Liver (tissue), 9 donors: ENCODE data around the gene PPP2R5B. TPM values are rescaled to one million over a fixed set of nuclear protein-coding genes. Genes with fewer than 3 reads are reported as not detected.

Experiments
- DNase-seq: peaks from one replicate; pipeline ENCODE4 v3.0.0-alpha.2; 2017; ENCODE audit warnings: low spot score
- H3K27ac ChIP-seq, 2 donors: one replicate each; pipeline ENCODE4 v1.7.0; 2013; ENCODE audit warnings: inconsistent platforms in 2 of 2, low read length in 2 of 2, control low read depth in 1 of 2, low read depth in 1 of 2, mild to moderate bottlenecking in 1 of 2
- H3K27me3 ChIP-seq, 4 donors: one replicate each; pipeline versions ENCODE4 v1.6.1 to v1.7.0; 2013; ENCODE audit warnings: low read length in 3 of 4, inconsistent platforms in 1 of 4, mild to moderate bottlenecking in 1 of 4, moderate library complexity in 1 of 4; ENCODE audit not compliant: control insufficient read depth in 4 of 4, insufficient read depth in 4 of 4
- H3K36me3 ChIP-seq, 4 donors: one replicate each; pipeline versions ENCODE4 v1.6.1 to v1.7.0; 2013; ENCODE audit warnings: low read length in 3 of 4, mild to moderate bottlenecking in 3 of 4, low read depth in 1 of 4, moderate library complexity in 1 of 4; ENCODE audit not compliant: control insufficient read depth in 4 of 4, insufficient read depth in 3 of 4
- H3K4me1 ChIP-seq, 4 donors: one replicate each; pipeline versions ENCODE4 v1.6.1 to v1.7.0; 2013; ENCODE audit warnings: low read length in 3 of 4, mild to moderate bottlenecking in 3 of 4, moderate library complexity in 1 of 4; ENCODE audit not compliant: control insufficient read depth in 4 of 4, insufficient read depth in 4 of 4
- H3K4me3 ChIP-seq, 3 donors: one replicate each; pipeline versions ENCODE4 v1.6.1 to v1.7.0; 2013; ENCODE audit warnings: low read length in 3 of 3, control low read depth in 1 of 3, low read depth in 1 of 3, mild to moderate bottlenecking in 1 of 3
- H3K9ac ChIP-seq, 2 donors: one replicate each; pipeline ENCODE4 v1.7.0; 2013; ENCODE audit warnings: low read length in 2 of 2, mild to moderate bottlenecking in 2 of 2, moderate library complexity in 2 of 2, control low read depth in 1 of 2, low read depth in 1 of 2
- H3K9me3 ChIP-seq, 4 donors: one replicate each; pipeline versions ENCODE4 v1.6.1 to v1.7.0; 2013; ENCODE audit warnings: low read length in 3 of 4; ENCODE audit not compliant: control insufficient read depth in 4 of 4
- CTCF ChIP-seq: fragments of 150-350 bp; IDR thresholded peaks from 2 replicates; pipeline ENCODE4 v1.5.1; 2017; ENCODE audit warnings: improper control_type of control experiment, low read depth, low read length; ENCODE audit not compliant: missing input control
- FOXA1 ChIP-seq: IDR thresholded peaks from 2 replicates; pipeline ENCODE4 v1.6.1; 2016; ENCODE audit warnings: antibody characterized with exemption
- GABPA ChIP-seq, 2 donors: IDR thresholded peaks in 1 of 2; conservative IDR thresholded peaks in 1 of 2; 2 replicates each; pipeline ENCODE4 v1.6.1; 2016; ENCODE audit warnings: antibody characterized with exemption in 2 of 2, mild to moderate bottlenecking in 1 of 2, moderate library complexity in 1 of 2
- HNF4A ChIP-seq, 2 donors: conservative IDR thresholded peaks; 2 replicates each; pipeline ENCODE4 v1.6.1; 2016; ENCODE audit warnings: antibody characterized with exemption in 2 of 2, mild to moderate bottlenecking in 2 of 2
- HNF4G ChIP-seq: IDR thresholded peaks from 2 replicates; pipeline ENCODE4 v1.6.1; 2016; ENCODE audit warnings: antibody characterized with exemption
- JUND ChIP-seq, 2 donors: IDR thresholded peaks; 2 replicates each; pipeline ENCODE4 v1.6.1; 2016; ENCODE audit warnings: antibody characterized with exemption in 2 of 2
- NR2F2 ChIP-seq: IDR thresholded peaks from 2 replicates; pipeline ENCODE4 v1.6.1; 2016; ENCODE audit warnings: antibody characterized with exemption
- RAD21 ChIP-seq, 2 donors: IDR thresholded peaks; 2 replicates each; pipeline ENCODE4 v1.6.1; 2016; ENCODE audit warnings: antibody characterized with exemption in 2 of 2, mild to moderate bottlenecking in 2 of 2
- REST ChIP-seq: IDR thresholded peaks from 2 replicates; pipeline ENCODE4 v1.6.1; 2016; ENCODE audit warnings: antibody characterized with exemption, mild to moderate bottlenecking
- RXRA ChIP-seq, 2 donors: IDR thresholded peaks; 2 replicates each; pipeline ENCODE4 v1.6.1; 2017 to 2018; ENCODE audit warnings: antibody characterized with exemption in 2 of 2, mild to moderate bottlenecking in 1 of 2
- SP1 ChIP-seq: IDR thresholded peaks from 2 replicates; pipeline ENCODE4 v1.6.1; 2018; ENCODE audit warnings: antibody characterized with exemption, mild to moderate bottlenecking
- TAF1 ChIP-seq: conservative IDR thresholded peaks from 2 replicates; pipeline ENCODE4 v1.6.1; 2016; ENCODE audit warnings: antibody characterized with exemption, mild to moderate bottlenecking
- YY1 ChIP-seq: IDR thresholded peaks from 2 replicates; pipeline ENCODE4 v1.6.1; 2016; ENCODE audit warnings: antibody characterized with exemption, mild to moderate bottlenecking
- ZBTB33 ChIP-seq: IDR thresholded peaks from 2 replicates; pipeline ENCODE4 v1.6.1; 2016; ENCODE audit warnings: antibody characterized with exemption
- WGBS: extraction: QIAGEN DNeasy Blood & Tissue Kit; methylation state at CpG from one replicate; pipeline ENCODE4 v1.1.7; 2013; 5-methylcytosine and 5-hydroxymethylcytosine counted together
- polyA plus RNA-seq, 2 donors: library from polyadenylated mRNA; stranded (reverse) in 1 of 2; unstranded in 1 of 2; fragments of 200-250 nt in 1 of 2; fragments of >200 nt in 1 of 2; fragmentation: Nextera tagmentation in 1 of 2; extraction: Ambion mirVana in 1 of 2; gene quantifications; one replicate each; pipeline versions ENCODE4 v1.2.1 to v1.2.3, GENCODE V29; 2013 to 2015
- total RNA-seq, 2 donors: library from RNA; depleted of rRNA; stranded (reverse); fragments of >200 nt; gene quantifications; one replicate each; pipeline ENCODE4 v1.2.3, GENCODE V29; 2014
- TF ChIP-seq, protein P1 (sequence below): IDR thresholded peaks from 2 replicates; pipeline ENCODE4 v1.6.1; 2016; ENCODE audit warnings: antibody characterized with exemption
- TF ChIP-seq, protein P2 (sequence below): IDR thresholded peaks from 2 replicates; pipeline ENCODE4 v1.6.1; 2016; ENCODE audit warnings: antibody characterized with exemption
- donor health status: healthy.
- donor health status: healthy.
- donor health status: healthy.
- donor health status: healthy.
- donor health status: healthy.

Gene PPP2R5B
- total and polyA plus RNA-seq, 4 donors: 2.9 to 6.6 (median 5.1) TPM

- DNase-seq: no peak
- Histone ChIP-seq H3K27ac (no peak overlapping the region), H3K4me1 (no peaks in the 10 kb centered on the region), H3K27me3 (no peaks in the 10 kb centered on the region), H3K9ac (no peak overlapping the region), H3K36me3 (peaks cover 49 to 83% (median 60%) of the 10 kb centered on the region in 4 donors), H3K9me3 (no peaks in the 10 kb centered on the region), H3K4me3 (no peak overlapping the region)
- TF ChIP-seq HNF4A (conservative IDR thresholded peaks at IDR 0.05) (no peak), FOXA1 (no peak), CTCF (no peak), RXRA (IDR thresholded peaks at IDR 0.05) (no peak), SP1 (no peak), GABPA (IDR thresholded peaks at IDR 0.05 in 1 of 2, conservative IDR thresholded peaks at IDR 0.05 in 1 of 2) (no peak), NR2F2 (no peak)
- TF ChIP-seq, protein P1, sequence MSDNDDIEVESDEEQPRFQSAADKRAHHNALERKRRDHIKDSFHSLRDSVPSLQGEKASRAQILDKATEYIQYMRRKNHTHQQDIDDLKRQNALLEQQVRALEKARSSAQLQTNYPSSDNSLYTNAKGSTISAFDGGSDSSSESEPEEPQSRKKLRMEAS: no peak
- 92% methylated on average over 25 of the region's 25 CpGs for WGBS
These were observed 18.8 kb upstream of the PPP2R5B start for GRCh38 chr11:64905516-64906313.

DNA sequence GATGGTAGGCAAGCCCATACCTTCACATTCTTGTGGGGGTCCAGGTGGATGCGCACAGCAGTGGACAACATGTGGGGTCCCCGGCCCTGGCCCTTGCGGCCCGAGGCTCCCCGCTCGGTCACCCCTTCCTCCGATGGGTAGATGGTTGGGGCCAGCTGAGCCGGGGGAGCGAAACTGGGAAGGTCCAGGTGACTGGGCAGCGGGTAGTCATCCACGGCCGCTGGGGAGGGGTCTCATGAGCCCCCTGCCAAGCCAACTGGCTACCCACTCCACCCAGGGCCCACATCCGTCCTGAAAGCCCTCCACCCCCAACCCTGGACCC lies 18.2 kb upstream of the PPP2R5B start:
- Histone ChIP-seq H3K36me3 (peaks cover 52 to 83% (median 62%) of the 10 kb centered on the region in 4 donors), H3K4me3 (no peak overlapping the region), H3K27ac (no peak overlapping the region), H3K9me3 (no peaks in the 10 kb centered on the region), H3K27me3 (no peaks in the 10 kb centered on the region), H3K9ac (no peak overlapping the region), H3K4me1 (no peaks in the 10 kb centered on the region)
- WGBS: 97% methylated on average over 13 of the region's 13 CpGs
- TF ChIP-seq NR2F2: no peak
- TF ChIP-seq JUND (IDR thresholded peaks at IDR 0.05): no peak
- TF ChIP-seq RAD21 (IDR thresholded peaks at IDR 0.05): no peak
- TF ChIP-seq, protein P2, sequence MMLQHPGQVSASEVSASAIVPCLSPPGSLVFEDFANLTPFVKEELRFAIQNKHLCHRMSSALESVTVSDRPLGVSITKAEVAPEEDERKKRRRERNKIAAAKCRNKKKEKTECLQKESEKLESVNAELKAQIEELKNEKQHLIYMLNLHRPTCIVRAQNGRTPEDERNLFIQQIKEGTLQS: no peak
- no peak for TF ChIP-seq TAF1
- no peak for TF ChIP-seq REST
- no peak for TF ChIP-seq YY1
- no peak for TF ChIP-seq GABPA (IDR thresholded peaks at IDR 0.05 in 1 of 2, conservative IDR thresholded peaks at IDR 0.05 in 1 of 2)
- TF ChIP-seq HNF4A (conservative IDR thresholded peaks at IDR 0.05): no peak
- TF ChIP-seq HNF4G: no peak
- TF ChIP-seq SP1: no peak
- TF ChIP-seq ZBTB33: no peak
- no peak for TF ChIP-seq RXRA (IDR thresholded peaks at IDR 0.05)
- no peak for DNase-seq
